GM18951 (cell line): ENCODE results near the gene RPA3.

Experiments used
- POLR2A ChIP-seq: IDR thresholded peaks from 4 replicates; pipeline ENCODE4 v1.6.1; 2011; ENCODE audit warnings: mild to moderate bottlenecking; ENCODE audit not compliant: insufficient read length, insufficient read depth; ENCODE audit errors: extremely low read depth
- in situ Hi-C: fragments of 300-500 bp; cut with MboI; formaldehyde crosslinking; loops from one replicate; pipeline ENCODE4 v1.12.0; 2022; ENCODE audit warnings: low sequenced_read_pairs, mixed read lengths, inconsistent platforms; ENCODE audit not compliant: unreplicated experiment

RPA3 gene

GRCh38 chr7:7652798-7653540 lies 65.4 kb downstream of the RPA3 start:
- in situ Hi-C loops, result no loop called here
- no peak for TF ChIP-seq POLR2A

- in situ Hi-C loops, result no loop called here
- TF ChIP-seq POLR2A, result no peak
These were observed 66.9 kb downstream of the RPA3 start for GRCh38 chr7:7651479-7651878.

GRCh38 chr7:7650682-7651206 lies 67.7 kb downstream of the RPA3 start:
- in situ Hi-C loops, result no loop called here
- TF ChIP-seq POLR2A, result no peak

GRCh38 chr7:7647495-7648036 lies 70.8 kb downstream of the RPA3 start:
- in situ Hi-C loops, result no loop called here

GRCh38 chr7:7642081-7642480 lies 76.3 kb downstream of the RPA3 start:
- in situ Hi-C loops, result no loop called here
- TF ChIP-seq POLR2A, result no peak

More at GRCh38 chr7:7647495-7648036, 70.8 kb downstream of the RPA3 start:
- no peak for TF ChIP-seq POLR2A

- TF ChIP-seq POLR2A, result no peak
- in situ Hi-C loops, result no loop called here
These were observed 77.2 kb downstream of the RPA3 start for GRCh38 chr7:7641129-7641663.

GRCh38 chr7:7640221-7641128 lies 77.9 kb downstream of the RPA3 start, which contains the start of gene UMAD1:
UMAD1 (plus strand) TSS chr7:7640752; CDS start chr7:7673372, 32,620 bp downstream.
- peak; percentile 72 for TF ChIP-seq POLR2A
- in situ Hi-C loops, result no loop called here

- no peak for TF ChIP-seq POLR2A
- in situ Hi-C loops, result no loop called here
These were observed 78.6 kb downstream of the RPA3 start for GRCh38 chr7:7639847-7640220.

- no peak for TF ChIP-seq POLR2A
- in situ Hi-C loops, result no loop called here
These were observed 79.0 kb downstream of the RPA3 start for GRCh38 chr7:7639421-7639820.

GRCh38 chr7:7630626-7631329 lies 87.6 kb downstream of the RPA3 start:
- no peak for TF ChIP-seq POLR2A
- in situ Hi-C loops, result no loop called here

- in situ Hi-C loops, result no loop called here
- no peak for TF ChIP-seq POLR2A
These were observed 89.9 kb downstream of the RPA3 start for GRCh38 chr7:7628476-7628875.

- in situ Hi-C loops, result no loop called here
- TF ChIP-seq POLR2A, result no peak
These were observed 97.7 kb downstream of the RPA3 start for GRCh38 chr7:7620644-7621210.
